Stimulated activated naive CD8-positive, alpha-beta T cell treated with anti-CD3 and anti-CD28 coated beads, Interleukin-15, Interleukin-2, amounts not matched to agents 100 ng/mL and 50 ng/mL, for 24 hours (primary cell): ENCODE results near the gene USP9Y.
A peak's percentile ranks its signal among the peaks of the same experiment; 100 is the strongest.
"Not testable (repeated sequence)": the region's sequence is repeated elsewhere in the genome, so short reads cannot be mapped to it uniquely, and the experiment has no call there.

Source experiments
- H3K27ac Mint-ChIP-seq: one replicate; pipeline ENCODE4 v1.8.0; 2021; ENCODE audit warnings: mild to moderate bottlenecking, mixed read lengths
- H3K27me3 Mint-ChIP-seq: one replicate; pipeline ENCODE4 v1.8.0; 2021; ENCODE audit warnings: mixed read lengths
- H3K36me3 Mint-ChIP-seq: one replicate; pipeline ENCODE4 v1.8.0; 2021; ENCODE audit warnings: low read depth, mixed read lengths
- H3K4me1 Mint-ChIP-seq: one replicate; pipeline ENCODE4 v1.8.0; 2021; ENCODE audit warnings: low read depth, mixed read lengths
- H3K4me3 Mint-ChIP-seq: one replicate; pipeline ENCODE4 v1.8.0; 2021; ENCODE audit warnings: mild to moderate bottlenecking, mixed read lengths
- H3K9me3 Mint-ChIP-seq: one replicate; pipeline ENCODE4 v1.8.0; 2021; ENCODE audit warnings: mixed read lengths

The USP9Y gene, protein sequence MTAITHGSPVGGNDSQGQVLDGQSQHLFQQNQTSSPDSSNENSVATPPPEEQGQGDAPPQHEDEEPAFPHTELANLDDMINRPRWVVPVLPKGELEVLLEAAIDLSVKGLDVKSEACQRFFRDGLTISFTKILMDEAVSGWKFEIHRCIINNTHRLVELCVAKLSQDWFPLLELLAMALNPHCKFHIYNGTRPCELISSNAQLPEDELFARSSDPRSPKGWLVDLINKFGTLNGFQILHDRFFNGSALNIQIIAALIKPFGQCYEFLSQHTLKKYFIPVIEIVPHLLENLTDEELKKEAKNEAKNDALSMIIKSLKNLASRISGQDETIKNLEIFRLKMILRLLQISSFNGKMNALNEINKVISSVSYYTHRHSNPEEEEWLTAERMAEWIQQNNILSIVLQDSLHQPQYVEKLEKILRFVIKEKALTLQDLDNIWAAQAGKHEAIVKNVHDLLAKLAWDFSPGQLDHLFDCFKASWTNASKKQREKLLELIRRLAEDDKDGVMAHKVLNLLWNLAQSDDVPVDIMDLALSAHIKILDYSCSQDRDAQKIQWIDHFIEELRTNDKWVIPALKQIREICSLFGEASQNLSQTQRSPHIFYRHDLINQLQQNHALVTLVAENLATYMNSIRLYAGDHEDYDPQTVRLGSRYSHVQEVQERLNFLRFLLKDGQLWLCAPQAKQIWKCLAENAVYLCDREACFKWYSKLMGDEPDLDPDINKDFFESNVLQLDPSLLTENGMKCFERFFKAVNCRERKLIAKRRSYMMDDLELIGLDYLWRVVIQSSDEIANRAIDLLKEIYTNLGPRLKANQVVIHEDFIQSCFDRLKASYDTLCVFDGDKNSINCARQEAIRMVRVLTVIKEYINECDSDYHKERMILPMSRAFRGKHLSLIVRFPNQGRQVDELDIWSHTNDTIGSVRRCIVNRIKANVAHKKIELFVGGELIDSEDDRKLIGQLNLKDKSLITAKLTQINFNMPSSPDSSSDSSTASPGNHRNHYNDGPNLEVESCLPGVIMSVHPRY (N-terminal part only)

DNA sequence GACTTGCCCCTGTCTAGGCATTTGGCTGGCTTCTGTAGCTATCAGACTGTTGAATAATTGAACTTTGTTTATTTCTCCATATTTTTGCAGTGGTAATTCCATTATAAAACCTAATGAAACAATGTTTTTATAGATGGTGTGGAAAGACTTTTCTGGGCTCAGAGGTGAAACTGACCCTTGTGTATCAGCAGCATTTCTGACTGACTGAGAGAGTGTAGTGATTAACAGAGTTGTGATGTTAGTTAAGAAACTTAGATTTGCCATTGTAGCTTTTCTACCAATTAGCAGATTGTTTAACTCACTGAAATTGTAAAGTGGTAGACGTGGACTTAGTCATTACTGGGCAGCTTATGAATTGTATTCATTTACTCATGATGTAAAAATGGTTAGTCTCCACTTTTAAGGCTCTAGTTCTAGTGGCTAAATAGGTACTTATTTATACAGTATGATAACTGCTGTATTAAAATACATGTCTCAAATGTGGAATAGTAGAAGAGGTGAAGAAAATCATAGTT, at the start of gene USP9Y:
Gene USP9Y, plus strand, starts transcription at position 51 of the 515 bp plus-strand sequence. CDS start 8,217 bp downstream, outside the sequence.
- peaks cover 11% of the 10 kb centered on the region for H3K4me1 Mint-ChIP-seq
- peaks cover 10% of the 10 kb centered on the region for H3K9me3 Mint-ChIP-seq
- peaks cover 73% of the 10 kb centered on the region for H3K36me3 Mint-ChIP-seq
- no peak within 1 kb of the TSS for H3K4me3 Mint-ChIP-seq
- no peaks in the 10 kb centered on the region for H3K27me3 Mint-ChIP-seq
- H3K27ac Mint-ChIP-seq = no peak within 1 kb of the TSS

DNA sequence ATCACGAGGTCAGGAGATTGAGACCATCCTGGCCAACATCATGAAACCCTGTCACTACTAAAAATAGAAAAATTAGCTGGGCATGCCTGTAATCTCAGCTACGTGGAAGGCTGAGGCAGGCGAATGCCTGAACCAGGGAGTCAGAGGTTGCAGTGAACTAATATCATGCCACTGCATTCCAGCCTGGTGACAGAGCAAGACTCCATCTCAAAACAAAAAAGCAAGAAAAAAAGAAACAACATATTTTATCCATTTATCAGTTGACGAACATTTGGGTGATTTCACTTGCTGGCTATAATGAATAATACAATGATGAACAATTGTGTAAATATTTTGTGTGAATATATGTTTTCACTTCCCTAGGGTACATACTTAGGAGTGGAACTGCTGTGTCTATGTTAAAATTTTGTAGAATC, 49.4 kb upstream of the USP9Y start:
- H3K9me3 Mint-ChIP-seq = no peaks in the 10 kb centered on the region

DNA sequence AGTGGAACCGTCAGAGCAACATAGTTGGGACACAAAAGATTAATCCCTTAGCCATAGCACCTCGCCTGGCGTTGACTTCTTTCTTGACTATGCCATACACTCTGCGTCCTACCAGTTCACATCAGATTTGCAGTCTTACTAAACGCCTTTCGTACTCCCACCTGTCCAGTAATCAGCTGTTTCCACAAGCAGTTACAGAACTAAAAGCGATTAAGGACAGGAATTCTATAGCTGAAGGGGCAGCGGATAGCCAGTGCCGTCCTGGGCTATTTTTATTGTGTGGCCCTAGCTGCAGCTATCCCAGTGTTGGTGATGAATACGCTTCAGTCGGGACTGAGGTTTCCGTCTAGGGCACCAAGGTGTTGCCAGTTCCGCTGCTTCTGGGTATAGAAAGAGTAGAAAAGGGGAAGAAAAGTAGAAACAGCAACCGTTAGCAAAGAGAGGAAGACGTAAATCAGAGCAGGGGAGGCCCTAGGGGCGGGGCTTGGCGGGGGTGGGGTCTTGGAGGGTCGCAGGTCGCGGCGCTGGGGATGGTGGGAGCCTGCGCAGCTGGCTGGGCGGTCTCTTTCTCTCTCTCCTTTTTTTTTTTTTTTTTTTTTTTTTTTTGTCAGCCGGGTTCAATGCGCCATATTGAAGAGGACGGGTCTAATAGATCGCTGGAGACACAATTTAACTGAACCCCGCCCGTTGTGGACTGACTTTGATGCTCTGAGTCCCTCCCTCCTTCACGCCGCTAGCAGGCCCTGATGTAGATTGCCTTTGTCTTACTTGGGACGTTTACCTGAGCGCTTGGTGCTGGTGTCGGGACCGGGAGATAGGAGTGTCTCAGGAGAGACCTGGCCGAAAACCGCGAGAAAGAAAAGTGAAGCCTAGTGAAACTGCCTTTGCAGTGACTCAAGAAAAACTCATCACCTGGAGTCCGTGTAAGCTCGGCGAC, 39.0 kb upstream of the USP9Y start:
- Mint-ChIP-seq H3K9me3 (no peaks in the 10 kb centered on the region), H3K27me3 (no peaks in the 10 kb centered on the region), H3K4me1 (peaks cover 28% of the 10 kb centered on the region), H3K27ac (peak overlapping the region; percentile 96), H3K36me3 (peaks cover 15% of the 10 kb centered on the region), H3K4me3 (peak overlapping the region; percentile 97)

More for the DNA sequence above, 49.4 kb upstream of the USP9Y start:
- H3K27ac Mint-ChIP-seq = no peak overlapping the region
- no peaks in the 10 kb centered on the region for H3K4me1 Mint-ChIP-seq
- no peaks in the 10 kb centered on the region for H3K27me3 Mint-ChIP-seq
- H3K4me3 Mint-ChIP-seq = no peak overlapping the region
- H3K36me3 Mint-ChIP-seq = no peaks in the 10 kb centered on the region

DNA sequence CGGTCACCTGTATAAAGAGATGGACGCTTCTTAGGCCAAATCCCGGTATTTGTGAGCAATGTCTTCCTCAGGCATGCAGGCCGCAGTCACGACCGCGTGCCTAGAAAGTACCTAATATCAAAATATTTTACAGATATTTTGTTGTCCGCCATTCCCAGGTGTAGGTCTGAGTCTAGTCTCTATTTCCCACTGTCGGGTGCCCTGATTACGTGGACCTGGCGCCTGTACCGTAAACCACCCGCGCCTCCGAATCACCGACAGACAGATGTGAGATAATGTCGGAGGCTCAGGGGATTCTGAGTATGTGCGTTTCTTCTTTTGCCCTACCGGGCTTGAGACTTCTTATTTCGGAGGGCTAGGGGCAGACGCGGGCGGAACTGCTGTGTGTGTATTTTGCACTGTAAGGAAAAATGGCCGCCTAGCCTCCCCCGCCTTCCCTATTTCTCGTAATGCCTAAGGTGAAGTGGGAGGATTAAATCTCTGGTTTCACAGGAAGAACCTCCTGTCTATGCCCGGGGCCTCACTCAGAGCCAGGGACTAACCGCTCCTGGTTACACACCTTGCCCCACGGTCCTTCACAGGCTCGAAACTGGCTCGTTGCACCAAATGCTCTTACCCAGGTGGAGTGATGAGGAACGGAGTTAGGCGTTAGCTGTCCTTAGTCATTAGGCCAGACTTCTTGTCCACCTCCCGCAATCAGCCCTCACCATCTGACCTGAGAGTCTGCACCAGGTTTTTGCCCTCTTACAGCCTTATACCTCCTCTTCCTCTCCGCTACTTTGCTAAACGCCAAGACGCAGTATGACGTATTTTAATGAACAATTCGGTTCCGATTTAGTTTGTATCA, 38.1 kb upstream of the USP9Y start:
- H3K27ac Mint-ChIP-seq = peak overlapping the region; percentile 96
- H3K9me3 Mint-ChIP-seq = no peaks in the 10 kb centered on the region
- H3K4me3 Mint-ChIP-seq = peak overlapping the region; percentile 97
- peaks cover 32% of the 10 kb centered on the region for H3K4me1 Mint-ChIP-seq
- no peaks in the 10 kb centered on the region for H3K27me3 Mint-ChIP-seq
- H3K36me3 Mint-ChIP-seq = peaks cover 15% of the 10 kb centered on the region

DNA sequence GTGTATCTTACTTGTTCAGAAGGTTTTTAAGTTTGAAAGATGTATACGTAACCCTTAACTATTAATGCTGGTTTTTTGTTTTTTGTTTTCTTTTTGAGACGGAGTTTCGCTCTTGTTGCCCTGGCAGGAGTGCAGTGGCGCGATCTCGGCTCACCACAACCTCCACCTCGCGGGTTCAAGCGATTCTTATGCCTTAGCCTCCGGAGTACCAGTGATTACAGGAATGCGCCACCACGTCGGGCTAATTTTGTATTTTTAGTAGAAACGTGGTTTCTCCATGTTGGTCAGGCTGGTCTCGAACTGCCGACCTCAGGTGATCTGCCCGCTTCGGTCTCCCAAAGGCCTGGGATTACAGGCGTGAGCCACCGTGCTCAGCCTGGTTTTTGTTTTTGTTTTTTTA, 37.2 kb upstream of the USP9Y start:
- H3K27me3 Mint-ChIP-seq = not testable (repeated sequence)

DNA sequence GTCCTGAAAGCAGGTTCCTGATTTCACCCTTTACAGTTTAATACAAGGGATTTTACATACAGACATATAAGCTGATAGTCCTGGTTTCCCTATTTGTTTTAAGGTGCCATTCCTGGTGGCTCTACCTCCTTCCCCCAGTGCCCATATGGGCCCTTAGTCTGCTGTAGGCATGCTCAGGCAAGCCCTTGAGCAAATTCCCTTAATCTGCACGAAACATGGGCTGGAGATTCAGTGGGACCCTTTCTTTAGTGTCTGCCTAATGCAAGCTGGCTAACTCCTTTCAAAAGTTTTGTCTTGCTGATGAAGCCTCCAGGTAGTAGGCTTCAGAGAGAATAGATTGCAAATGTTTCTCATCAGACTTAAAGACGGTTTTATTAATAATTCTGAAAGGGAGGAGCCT, 22.9 kb upstream of the USP9Y start:
- no peak overlapping the region for H3K27ac Mint-ChIP-seq
- H3K4me1 Mint-ChIP-seq = peaks cover 39% of the 10 kb centered on the region
- H3K9me3 Mint-ChIP-seq = peaks cover 4% of the 10 kb centered on the region
- H3K36me3 Mint-ChIP-seq = peaks cover 19% of the 10 kb centered on the region
- H3K27me3 Mint-ChIP-seq = no peaks in the 10 kb centered on the region
- no peak overlapping the region for H3K4me3 Mint-ChIP-seq

More for the DNA sequence above, 37.2 kb upstream of the USP9Y start:
- H3K36me3 Mint-ChIP-seq = peaks cover 19% of the 10 kb centered on the region
- peak overlapping the region; percentile 97 for H3K4me3 Mint-ChIP-seq
- peak overlapping the region; percentile 96 for H3K27ac Mint-ChIP-seq
- H3K4me1 Mint-ChIP-seq = peaks cover 37% of the 10 kb centered on the region
- H3K9me3 Mint-ChIP-seq = not testable (repeated sequence)

DNA sequence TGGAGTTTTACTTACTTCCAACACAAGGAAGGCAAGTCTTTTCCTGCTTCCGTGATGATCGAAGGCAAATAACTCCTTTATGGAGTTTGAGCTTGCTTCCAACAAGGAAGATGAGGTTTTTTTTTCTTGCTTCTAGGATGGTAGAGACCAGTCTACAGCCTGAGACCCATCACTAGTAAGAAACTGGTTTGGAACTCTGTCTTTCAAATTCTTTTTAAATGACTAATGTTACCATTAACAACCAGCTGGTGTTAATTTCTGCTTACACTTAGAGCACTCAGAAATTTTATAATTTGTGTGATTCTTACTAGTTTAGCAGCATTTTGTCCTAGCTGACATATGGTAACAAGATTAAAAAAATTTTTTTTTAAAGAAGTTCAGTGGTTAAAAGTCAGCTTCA, 19.5 kb upstream of the USP9Y start:
- H3K27ac Mint-ChIP-seq = peak overlapping the region; percentile 37
- peaks cover 35% of the 10 kb centered on the region for H3K4me1 Mint-ChIP-seq
- peaks cover 2% of the 10 kb centered on the region for H3K9me3 Mint-ChIP-seq
- H3K36me3 Mint-ChIP-seq = peaks cover 28% of the 10 kb centered on the region
- no peaks in the 10 kb centered on the region for H3K27me3 Mint-ChIP-seq
- H3K4me3 Mint-ChIP-seq = no peak overlapping the region

DNA sequence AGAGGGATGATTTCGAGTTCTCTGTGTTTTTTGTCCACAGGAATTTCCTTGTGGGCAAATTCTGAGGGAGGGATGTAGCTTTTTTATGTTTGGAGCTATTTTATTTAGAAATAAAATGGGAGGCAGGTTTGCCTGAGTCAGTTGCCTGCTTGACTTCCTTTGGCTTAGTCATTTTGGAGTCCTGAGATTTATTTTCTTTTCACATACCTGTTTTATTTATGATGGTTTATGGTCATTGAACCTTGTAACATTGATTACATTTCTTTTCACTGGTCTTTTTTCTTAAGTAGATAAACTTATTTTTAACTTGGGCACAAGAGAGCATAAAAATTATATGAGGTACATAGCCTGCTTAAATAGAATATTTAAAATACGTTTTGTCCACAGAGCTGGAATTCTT, 12.7 kb upstream of the USP9Y start:
- no peak overlapping the region for H3K4me3 Mint-ChIP-seq
- no peak overlapping the region for H3K27ac Mint-ChIP-seq
- H3K4me1 Mint-ChIP-seq = no peaks in the 10 kb centered on the region
- no peaks in the 10 kb centered on the region for H3K27me3 Mint-ChIP-seq
- H3K9me3 Mint-ChIP-seq = no peaks in the 10 kb centered on the region
- H3K36me3 Mint-ChIP-seq = peaks cover 52% of the 10 kb centered on the region

DNA sequence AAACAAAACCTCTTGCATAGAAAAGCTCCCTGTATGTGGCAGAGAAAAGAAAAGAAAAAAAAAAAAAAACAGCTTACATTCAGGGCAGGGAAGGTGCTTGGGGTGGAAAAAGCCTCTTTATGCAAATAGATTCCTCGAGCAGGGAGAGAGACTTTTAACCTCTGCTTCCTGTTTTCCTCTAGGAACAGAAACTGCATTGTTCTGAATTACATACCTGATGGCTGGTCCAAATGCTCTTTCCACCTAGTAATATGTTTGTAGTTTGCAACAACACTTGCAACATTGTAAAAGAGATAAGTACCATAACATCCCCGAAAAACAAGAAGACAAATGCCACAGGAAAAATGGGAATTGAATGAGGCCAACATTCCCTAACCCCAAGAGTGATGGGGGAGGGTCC, 944 bp upstream of the USP9Y start:
- Mint-ChIP-seq H3K36me3 (peaks cover 61% of the 10 kb centered on the region), H3K9me3 (peaks cover 10% of the 10 kb centered on the region)

DNA sequence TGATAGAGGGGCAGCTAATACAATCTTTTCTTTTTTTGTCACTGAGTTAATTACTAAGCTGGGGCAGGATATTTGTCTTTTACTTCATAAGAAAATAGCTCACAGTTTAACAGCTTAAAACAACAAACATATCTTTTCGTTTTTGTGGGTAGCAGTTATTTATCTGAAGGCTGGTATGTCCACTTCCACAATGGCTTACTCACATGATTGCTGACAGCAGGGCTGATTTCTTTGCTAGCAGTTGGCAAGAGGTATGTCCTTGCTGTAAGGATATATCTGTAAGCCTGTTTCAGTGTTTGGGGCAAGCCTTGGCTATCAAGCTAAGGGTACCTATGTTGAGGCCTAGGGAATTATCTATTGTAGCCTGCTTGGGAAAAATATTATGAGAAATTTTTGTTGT, 1.1 kb downstream of the USP9Y start:
- Mint-ChIP-seq H3K36me3 (peaks cover 75% of the 10 kb centered on the region), H3K27me3 (no peaks in the 10 kb centered on the region), H3K4me3 (no peak overlapping the region), H3K27ac (no peak overlapping the region), H3K9me3 (peaks cover 10% of the 10 kb centered on the region), H3K4me1 (peaks cover 11% of the 10 kb centered on the region)

More for the DNA sequence above, 944 bp upstream of the USP9Y start:
- Mint-ChIP-seq H3K27ac (no peak overlapping the region), H3K27me3 (no peaks in the 10 kb centered on the region), H3K4me3 (no peak overlapping the region), H3K4me1 (peaks cover 5% of the 10 kb centered on the region)

DNA sequence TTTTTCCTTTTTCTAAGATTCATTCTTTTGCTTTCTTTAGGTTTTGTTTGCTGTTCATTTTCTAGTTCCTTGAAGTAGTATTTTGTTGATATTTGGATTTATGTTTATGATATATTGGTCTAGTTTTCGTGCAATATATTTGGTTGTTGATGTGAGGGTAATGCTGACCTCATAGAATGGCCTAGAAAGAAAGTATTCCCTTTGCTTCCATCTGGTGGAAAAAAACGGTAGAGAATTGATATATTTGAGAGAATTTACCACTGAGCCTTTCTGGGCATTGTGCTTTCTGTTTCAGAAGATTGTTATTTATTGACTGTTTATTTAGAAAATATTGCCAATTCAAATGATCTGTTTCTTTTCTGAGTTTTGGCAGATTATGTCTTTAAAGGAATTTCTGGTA, 9.4 kb downstream of the USP9Y start:
- Mint-ChIP-seq H3K4me1 (peaks cover 11% of the 10 kb centered on the region), H3K4me3 (no peak overlapping the region)

DNA sequence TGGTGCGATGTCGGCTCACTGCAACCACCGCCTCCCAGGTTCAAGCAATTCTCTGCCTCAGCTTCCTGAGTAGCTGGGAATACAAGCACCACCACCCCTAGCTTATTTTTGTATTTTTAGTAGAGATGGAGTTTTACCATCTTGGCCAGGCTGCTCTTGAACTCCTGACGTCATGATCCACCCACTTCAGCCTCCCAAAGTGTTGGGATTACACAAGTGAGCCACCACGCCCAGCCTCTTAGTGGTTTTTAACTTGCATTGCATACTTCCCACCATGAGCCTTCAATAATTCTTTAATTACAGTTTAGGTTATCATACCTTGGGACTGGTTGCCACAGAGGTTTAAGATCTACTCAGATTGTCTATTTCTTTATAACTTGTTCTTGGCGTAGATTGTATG, 14.3 kb downstream of the USP9Y start:
- H3K4me3 Mint-ChIP-seq = no peak overlapping the region
- peaks cover 7% of the 10 kb centered on the region for H3K4me1 Mint-ChIP-seq
- no peaks in the 10 kb centered on the region for H3K9me3 Mint-ChIP-seq
- H3K27ac Mint-ChIP-seq = no peak overlapping the region
- H3K27me3 Mint-ChIP-seq = no peaks in the 10 kb centered on the region
- peaks cover 25% of the 10 kb centered on the region for H3K36me3 Mint-ChIP-seq

More for the DNA sequence above, 9.4 kb downstream of the USP9Y start:
- Mint-ChIP-seq H3K27me3 (no peaks in the 10 kb centered on the region), H3K36me3 (peaks cover 24% of the 10 kb centered on the region), H3K9me3 (no peaks in the 10 kb centered on the region), H3K27ac (no peak overlapping the region)

DNA sequence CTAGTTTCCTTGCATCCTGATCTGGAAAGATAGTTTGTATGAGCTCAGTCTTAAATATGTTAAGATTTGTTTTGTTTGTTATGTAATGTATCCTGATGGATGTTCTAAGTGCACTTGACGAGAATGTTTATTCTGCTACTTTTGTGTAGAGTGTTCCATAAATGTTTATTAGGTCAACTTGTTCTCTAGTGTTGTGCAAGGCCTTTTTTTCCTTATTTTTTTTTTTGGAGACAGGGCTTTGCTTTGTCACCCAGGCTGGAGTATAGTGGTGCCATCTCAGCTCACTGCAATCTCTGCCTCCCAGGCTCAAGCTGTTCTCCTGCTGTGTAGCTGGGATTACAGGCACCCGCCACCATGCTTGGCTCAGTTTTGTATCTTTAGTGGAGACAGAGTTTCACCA, 28.7 kb downstream of the USP9Y start:
- Mint-ChIP-seq H3K27me3 (no peaks in the 10 kb centered on the region), H3K9me3 (no peaks in the 10 kb centered on the region), H3K4me3 (no peak overlapping the region), H3K36me3 (peaks cover 25% of the 10 kb centered on the region), H3K4me1 (peaks cover 6% of the 10 kb centered on the region), H3K27ac (no peak overlapping the region)
